ENCODE results near the gene MESP2.

DNA sequence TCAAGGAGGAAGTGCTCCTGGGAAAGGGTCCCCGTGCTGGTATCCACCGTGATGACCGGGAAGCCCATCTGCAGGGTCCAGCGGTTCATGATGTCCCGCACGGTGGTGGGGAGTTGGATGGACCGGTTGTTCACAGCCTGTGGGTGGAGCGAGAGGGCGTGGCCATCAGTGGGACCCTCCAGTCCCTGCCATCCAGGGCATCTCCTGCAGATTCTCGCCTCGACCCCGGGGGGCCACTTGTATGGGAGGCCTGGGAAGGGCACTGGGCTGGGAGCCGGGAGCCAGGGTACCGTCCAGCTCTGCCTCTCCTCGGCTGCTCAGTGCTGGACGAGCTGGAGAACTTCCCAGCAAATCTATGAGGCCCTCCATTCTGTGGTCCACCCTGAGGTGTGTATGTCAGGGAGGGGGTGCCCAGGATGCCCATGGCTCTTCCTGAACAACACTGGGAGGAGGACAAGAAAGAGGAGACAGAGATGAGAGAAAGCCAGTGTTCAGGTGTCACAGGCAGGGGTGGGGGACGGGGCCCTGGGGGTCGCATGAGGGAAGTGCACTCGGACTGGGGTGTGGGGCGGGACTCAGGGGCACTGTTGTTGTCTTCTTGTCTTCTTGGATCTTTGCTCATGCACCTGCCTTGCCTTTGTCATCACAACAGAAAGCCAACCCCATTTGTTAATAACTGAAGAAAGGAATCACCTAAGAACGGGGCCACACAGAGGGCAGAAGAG is 25.5 kb downstream of the MESP2 start:
- no peak for TF ChIP-seq TAF1 (IDR thresholded peaks at IDR 0.05; ENCODE audit: borderline replicate concordance, insufficient read depth, low read length)
- TF ChIP-seq POLR2AphosphoS5 (IDR thresholded peaks at IDR 0.05; ENCODE audit: low read depth, low read length) = no peak
- TF ChIP-seq FOXP2 (optimal IDR thresholded peaks at IDR 0.05; ENCODE audit: borderline replicate concordance, extremely low read depth, extremely low read length, insufficient read depth) = no peak
